GM20000 (cell line): ENCODE results near the gene PPP1R3D.

ENCODE experiments used
- DNase-seq: peaks from one replicate; pipeline ENCODE4 v3.0.0; 2012; ENCODE audit warnings: low spot score
- CTCF ChIP-seq: IDR thresholded peaks from 2 replicates; pipeline ENCODE4 v1.5.1; 2012; ENCODE audit warnings: mild to moderate bottlenecking, control low read depth; ENCODE audit errors: extremely low read depth, missing control alignments

PPP1R3D gene

GRCh38 chr20:59939052-59939878, 840 bp downstream of the PPP1R3D start:
- TF ChIP-seq CTCF, result no peak
- DNase-seq, result no peak

DNA sequence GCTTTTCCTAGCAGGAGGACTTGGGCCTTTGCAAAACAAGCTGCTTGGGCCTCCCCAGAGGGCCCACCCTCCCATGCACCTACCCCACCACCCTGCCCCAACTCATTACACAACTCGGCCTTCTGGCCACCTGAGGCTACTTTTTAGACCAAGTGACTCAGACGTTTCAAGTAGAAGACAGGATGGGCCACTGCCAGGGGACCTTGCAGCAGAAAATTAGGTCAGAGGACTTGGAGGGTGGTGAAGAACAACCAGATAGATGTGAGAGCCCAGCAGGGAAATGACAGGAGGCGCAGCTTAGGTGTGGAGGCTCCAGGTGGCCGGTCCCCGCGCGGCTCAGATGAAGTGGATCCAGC, 1.4 kb downstream of the PPP1R3D start:
- no peak for TF ChIP-seq CTCF
- DNase-seq, result no peak

- no peak for DNase-seq
- no peak for TF ChIP-seq CTCF
These were observed 1.9 kb downstream of the PPP1R3D start for GRCh38 chr20:59938221-59938620.

- no peak for DNase-seq
- TF ChIP-seq CTCF, result no peak
These were observed 3.0 kb downstream of the PPP1R3D start for GRCh38 chr20:59937150-59937549.

DNA sequence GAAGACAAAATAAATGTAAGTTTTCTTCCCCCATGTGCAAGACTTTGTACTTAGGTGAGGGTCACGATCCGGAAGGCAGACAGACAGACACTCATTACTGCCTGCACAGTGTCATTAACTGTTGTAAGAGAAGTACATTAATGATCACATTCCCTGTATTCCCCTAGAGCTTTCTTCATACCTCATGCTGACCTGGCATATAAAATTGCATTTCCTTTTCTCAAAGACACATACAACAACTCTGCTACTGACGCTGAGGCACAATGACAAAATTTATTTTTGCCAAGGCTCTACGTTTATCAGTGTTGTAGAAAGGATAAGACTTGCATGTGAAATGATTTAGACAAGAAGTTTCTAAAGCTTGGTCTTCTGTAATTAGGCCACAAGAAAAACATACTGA, 3.7 kb downstream of the PPP1R3D start:
- DNase-seq, result no peak
- no peak for TF ChIP-seq CTCF

DNA sequence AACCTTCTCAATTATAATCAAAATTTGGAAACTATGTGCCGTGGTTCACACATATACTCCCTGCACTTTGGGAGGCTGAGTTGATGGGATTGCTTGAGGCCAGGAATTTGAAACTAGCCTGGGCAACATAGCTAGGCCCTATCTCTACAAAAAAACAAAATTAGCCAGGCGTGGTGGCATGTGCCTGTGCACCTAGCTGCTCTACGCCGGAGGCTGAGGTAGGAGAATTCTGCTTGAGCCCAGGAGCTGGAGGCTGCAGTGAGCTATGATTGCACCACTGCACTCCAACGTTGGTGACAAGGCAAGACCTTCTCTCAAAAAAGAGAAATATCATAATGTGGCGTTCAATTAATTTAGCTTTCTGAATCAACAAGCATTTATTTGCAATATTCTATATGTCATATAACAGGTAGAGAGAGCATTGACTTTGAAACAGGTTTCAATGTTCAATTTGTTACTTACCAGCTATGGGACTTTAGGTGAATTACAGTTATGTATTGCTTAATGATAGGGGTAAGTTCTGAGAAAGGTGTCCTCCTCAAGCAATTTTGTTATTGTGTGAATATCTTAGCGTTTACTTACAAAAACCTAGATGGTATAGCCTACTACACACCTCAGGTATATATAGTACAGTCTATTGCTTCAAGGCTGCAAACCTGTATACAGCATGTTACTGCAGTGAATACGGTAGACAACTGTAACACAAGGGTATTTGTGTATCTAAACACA, 4.5 kb downstream of the PPP1R3D start:
- no peak for TF ChIP-seq CTCF
- DNase-seq, result no peak

DNA sequence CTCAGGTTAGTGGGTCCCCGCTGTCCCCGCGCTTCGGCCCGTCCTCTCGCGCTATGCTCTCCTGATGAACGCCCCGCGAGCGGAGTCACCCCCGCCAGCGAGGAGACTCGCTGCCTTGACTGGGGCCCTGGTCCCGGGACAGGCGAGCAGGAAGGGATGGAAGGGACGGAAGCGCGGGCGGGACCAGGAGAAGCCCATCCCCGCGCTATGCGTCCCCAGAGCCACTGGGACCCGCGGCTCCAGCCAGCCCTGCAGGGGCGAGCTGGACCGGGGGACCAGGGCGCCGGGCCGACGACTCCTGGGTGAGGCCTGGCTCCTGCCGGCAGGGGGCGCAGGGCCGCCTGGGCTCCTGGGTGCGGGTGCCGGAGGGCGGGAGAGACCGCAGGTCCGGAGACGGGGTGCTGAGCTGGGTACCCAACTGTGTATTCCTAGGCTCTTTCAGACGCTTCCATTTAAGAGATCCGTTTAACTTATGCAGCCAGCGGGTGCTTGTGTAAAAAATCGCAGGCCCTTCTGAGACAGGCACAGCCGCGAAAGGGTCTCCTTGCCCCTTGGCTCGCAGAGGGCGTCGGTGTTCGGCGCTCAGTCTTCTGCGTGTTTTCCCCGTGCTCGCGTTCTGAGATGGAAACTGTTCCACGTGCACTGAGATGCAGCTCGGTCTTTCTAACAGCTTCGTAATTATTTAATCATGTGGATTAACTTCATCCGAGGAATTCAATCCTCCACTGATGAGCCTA, 6.1 kb downstream of the PPP1R3D start:
- DNase-seq, result peak; percentile 93
- TF ChIP-seq CTCF, result peak; percentile 89
